Fibroblast of peridontal ligament (primary cell): ENCODE results near the gene SLC22A14.
A peak's percentile ranks its signal among the peaks of the same experiment; 100 is the strongest.
"Not testable (repeated sequence)": the region's sequence is repeated elsewhere in the genome, so short reads cannot be mapped to it uniquely, and the experiment has no call there.

Experiments
- DNase-seq: peaks from one replicate; pipeline ENCODE4 v3.0.0-alpha.2; 2010; ENCODE audit errors: extremely low read depth

Gene SLC22A14

DNA sequence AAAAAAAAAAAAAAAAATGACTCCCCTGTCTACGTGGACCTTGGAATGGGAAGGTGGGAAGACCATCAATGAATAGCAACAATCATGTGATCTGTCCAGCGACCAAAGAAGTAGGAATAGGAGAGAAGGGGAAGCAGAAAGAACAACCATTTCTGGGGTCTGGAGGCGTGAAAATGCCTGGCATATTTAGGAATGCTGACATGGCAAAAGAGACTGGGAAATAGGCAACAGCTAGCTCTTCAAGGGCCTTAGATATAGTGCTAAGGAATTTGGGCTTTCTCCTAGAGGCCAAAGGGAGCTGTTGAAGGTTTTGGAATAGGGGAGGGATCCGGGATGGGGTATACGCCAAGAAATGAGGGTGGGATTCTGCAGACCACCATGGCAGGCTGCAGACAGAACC is 10.5 kb upstream of the SLC22A14 start:
- no peak for DNase-seq

DNA sequence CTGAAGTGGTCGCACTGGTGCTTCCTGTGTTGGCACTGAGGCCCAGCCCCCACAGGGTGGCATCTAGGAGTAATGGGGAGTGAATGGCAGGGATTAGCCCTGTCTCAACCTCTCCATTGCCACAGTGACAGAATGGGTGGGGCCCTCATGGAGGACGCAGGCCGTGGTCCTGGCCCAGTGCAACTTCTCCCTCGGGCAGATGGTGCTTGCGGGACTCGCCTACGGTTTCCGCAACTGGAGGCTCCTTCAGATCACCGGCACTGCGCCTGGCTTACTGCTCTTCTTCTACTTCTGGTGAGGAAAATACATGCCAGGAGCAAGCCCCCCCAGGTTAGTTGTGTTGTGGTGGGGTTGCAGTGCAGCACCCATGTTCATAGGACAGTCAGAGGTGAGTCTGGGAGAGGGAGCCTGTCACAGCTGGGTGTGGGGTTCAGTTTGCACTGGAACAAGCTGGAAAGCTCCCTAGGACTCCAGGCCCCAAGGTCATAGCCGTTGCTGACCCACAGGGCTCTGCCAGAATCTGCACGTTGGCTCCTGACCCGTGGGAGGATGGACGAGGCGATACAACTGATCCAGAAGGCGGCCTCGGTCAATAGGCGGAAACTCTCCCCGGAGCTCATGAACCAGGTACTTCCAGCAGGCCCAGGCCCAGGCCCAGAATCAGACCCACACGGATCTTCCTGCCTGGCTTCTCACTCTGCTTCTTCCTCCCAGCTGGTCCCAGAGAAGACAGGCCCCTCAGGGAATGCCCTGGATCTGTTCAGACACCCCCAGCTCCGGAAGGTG is 7.0 kb upstream of the SLC22A14 start:
- DNase-seq, result no peak

DNA sequence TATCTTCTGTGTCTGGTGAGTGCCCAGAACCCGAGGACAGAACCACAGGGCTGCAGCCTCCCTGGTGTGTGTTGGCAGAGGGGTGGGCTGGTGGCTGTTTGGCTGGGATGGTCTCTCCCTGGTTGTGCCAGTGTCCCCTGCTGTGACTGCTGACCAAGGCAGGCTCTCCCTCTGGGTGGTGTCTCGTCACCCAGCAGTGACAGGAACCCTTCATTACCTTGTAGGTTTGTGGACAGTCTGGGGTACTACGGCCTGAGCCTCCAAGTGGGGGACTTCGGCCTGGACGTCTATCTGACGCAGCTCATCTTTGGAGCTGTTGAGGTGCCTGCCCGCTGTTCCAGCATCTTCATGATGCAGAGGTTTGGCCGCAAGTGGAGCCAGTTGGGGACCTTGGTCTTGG is 6.4 kb upstream of the SLC22A14 start:
- DNase-seq, result no peak

GRCh38 chr3:38276081-38276916 is 5.8 kb upstream of the SLC22A14 start:
- no peak for DNase-seq

- no peak for DNase-seq
Observed at GRCh38 chr3:38276917-38277630, 5.0 kb upstream of the SLC22A14 start.

GRCh38 chr3:38278841-38279240 is 3.3 kb upstream of the SLC22A14 start:
- DNase-seq, result no peak

DNA sequence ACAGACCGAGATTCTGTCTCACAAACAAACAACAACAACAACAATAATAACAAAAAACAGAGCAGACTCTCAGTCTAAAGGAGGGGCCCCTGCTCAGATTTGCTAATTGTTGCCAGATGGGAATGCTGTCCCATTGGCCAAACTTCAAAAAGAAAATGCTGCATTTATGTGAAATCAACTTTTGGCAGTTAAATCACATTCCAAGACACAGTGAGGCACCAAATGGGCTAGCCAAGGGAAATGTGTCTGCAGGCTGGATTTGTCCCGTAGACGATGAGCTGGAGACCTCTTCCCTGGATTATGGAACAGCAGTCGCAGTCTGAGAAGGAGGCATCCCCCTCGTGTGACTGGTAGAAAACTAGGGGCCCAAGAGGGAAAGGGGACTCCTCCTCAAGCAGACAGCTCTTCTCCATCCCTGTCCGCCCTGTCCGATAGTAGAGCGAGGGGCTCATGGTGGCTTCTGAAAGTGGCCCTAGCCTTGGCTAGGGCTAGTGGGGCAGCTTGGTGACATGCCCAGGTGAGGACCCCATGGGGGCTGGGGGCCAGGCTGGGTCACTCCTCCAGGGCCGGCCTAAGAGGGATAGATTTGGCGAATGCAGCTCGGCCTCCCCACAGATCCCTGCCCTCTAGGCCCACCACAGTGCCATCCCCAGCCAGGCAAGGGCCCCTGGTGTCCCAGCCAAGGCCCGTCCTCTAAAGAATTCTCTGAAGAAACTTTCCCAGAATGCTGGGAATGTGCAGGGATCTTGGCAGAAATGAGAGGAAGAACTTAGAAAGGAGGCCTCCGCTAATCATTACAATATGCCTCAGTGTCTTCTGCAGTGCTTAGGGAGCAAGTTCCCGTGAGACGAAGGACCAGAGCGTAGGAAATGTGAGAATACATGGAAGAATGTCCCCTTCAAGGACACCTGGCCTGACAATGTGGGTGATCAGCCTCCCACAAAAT is 2.0 kb downstream of the SLC22A14 start:
- peak; percentile 93 for DNase-seq

- no peak for DNase-seq
Observed at GRCh38 chr3:38284756-38285150, 2.7 kb downstream of the SLC22A14 start.

GRCh38 chr3:38289286-38290217 is 7.5 kb downstream of the SLC22A14 start:
- not testable (repeated sequence) for DNase-seq

DNA sequence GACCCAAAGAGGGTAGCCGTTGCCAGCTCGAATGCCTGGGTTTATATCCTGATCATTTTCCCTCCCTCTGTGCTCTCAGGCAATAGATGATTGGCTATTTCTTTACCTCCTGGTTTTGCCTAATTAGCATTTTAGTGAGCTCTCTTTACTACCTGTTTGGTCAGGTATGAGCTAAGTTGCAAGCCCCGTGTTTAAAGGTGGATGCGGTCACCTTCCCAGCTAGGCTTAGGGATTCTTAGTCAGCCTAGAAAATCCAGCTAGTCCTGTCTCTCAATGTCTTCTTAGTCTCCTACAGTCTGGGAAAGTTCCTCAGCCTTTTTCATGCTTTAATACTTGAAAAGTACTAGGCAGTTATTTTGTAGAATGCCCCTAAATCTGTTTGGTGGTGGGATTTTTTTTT is 15.0 kb downstream of the SLC22A14 start:
- DNase-seq, result not testable (repeated sequence)

DNA sequence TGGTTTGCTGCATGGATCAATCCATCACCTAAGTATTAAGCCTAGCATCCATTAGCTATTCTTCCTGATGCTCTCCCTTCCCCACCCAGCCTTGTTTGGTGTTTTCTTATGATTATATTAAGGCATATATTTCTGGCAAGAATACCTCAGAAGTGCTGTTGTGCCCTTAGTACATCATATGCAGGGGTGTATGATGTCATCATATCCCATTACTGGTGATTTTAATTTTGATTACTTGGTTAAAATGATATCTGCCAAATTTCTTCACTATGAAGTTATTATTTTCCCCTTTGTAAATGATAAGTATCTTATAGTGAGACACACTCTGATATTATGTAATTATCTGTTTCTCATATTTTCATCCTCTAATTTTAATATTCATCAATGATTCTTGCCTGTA is 15.4 kb downstream of the SLC22A14 start:
- no peak for DNase-seq

- peak; percentile 52 for DNase-seq
Observed at GRCh38 chr3:38297947-38298711, 16.0 kb downstream of the SLC22A14 start.

DNA sequence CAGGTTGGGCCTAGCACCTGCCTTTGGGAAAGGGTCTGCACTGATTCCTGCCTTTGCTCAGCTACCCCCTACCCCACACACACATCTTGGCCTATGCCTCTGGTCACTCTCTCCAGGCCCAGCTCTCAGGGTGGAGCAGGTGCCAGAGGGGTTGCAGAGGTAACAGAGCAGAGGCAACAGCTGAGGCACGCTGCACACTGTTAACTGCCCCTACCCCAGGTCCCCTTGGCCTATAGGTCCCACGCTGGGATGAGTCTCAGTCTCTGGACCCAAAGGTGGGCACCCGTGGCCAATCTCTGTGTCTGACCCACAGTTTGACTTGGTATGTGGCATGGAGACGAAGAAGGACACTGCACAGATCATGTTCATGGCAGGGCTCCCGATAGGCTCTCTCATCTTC is 24.8 kb downstream of the SLC22A14 start:
- DNase-seq, result no peak

DNA sequence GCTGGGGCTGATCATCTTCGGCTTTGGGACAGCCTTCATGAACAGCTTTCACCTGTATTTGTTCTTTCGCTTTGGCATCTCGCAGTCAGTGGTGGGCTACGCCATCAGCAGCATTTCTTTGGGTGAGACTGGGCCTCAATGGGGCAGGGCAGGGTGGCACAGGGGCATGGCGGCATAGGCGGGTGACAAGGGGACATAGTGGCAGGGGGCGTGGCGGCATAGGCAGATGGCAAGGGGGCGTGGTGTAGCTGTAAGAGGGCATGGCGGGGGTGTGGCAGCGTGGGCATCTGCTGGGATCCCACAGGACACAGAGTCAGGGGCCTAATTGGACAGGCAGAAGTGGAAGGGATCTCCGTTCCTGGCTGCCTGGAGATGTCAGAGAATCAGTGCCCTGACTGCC is 25.5 kb downstream of the SLC22A14 start:
- DNase-seq, result no peak

DNA sequence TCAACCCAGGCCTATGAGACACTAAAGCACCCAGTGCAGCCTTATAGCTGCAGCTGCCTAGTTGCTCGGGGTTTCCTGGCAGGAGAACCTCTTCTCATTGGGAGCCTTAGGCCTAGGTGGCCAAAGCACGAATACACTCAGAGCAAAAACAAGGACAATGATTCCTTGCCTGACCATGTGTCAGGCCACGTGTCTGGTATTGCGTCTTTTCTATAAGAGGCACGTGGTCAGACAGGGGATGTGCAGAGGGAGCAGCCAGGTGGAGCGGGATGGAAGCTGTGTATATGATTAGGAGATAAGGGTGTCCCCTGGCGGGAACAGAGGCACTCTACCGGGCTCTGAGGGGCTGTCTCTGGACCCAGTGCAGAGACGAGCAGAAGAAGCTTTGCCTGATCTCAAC is 26.4 kb downstream of the SLC22A14 start:
- no peak for DNase-seq

DNA sequence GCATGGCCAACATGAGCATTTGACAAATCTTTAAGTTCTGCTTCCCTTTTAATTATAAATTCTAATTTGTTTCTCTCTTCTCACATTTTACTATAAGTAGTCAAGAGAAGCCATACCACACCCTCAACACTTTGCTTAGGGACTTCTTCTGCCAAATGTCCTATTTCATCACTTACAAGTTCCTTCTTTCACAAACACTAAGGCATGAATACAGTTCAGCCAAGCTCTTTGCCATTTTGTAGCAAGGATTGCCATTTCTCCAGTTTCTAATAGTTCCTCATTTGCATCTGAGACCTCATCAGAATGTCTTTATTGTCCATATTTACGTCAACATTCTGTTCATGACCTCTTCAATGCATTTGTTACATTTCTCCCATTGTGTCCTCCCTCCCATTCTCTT is 29.4 kb downstream of the SLC22A14 start:
- no peak for DNase-seq

DNA sequence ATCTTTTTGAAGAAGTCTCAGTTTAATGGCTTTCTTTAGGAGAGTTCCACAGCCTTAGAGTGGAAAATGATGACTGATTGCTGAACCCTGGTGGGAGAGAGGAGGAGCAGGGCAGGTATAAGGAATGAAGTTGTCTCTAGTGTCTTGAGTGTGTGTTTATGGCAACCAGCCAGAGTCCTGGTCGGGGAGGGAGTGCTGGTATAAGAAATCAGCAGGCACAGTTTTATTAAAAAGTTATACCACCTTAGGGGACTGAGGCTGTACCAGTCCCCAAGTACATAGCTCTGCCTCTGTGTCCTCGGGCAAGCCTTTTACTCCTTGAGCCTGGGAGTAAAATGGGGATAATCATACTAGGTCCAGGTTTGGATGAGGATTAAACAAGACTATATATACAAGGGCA is 29.8 kb downstream of the SLC22A14 start:
- DNase-seq, result no peak

- DNase-seq, result no peak
Observed at GRCh38 chr3:38312356-38312755, 30.3 kb downstream of the SLC22A14 start.

GRCh38 chr3:38313263-38313662 is 31.2 kb downstream of the SLC22A14 start:
- no peak for DNase-seq
